ENCODE data around the gene ABHD2. TPM values are rescaled to one million over a fixed set of nuclear protein-coding genes. Genes with fewer than 3 reads are reported as not detected.
A peak's percentile ranks its signal among the peaks of the same experiment; 100 is the strongest.
"Not testable (repeated sequence)": the region's sequence is repeated elsewhere in the genome, so short reads cannot be mapped to it uniquely, and the experiment has no call there.

ABHD2 gene
- total RNA-seq, 1 donor from 2014 or later: 27.8 TPM

GRCh38 chr15:89227425-89227824, 139.2 kb downstream of the ABHD2 start:
- DNase-seq: no peak

- no peak for DNase-seq
These were observed 142.0 kb downstream of the ABHD2 start for GRCh38 chr15:89230277-89230676.

GRCh38 chr15:89231832-89232231, 143.6 kb downstream of the ABHD2 start:
- DNase-seq: no peak

GRCh38 chr15:89239883-89240810, 151.9 kb downstream of the ABHD2 start:
- DNase-seq: not testable (repeated sequence)

GRCh38 chr15:89243046-89243690, 154.9 kb downstream of the ABHD2 start:
- peak; percentile 67 for DNase-seq

GRCh38 chr15:89243691-89244573, 155.7 kb downstream of the ABHD2 start, which contains the start of gene FANCI:
TSS of gene FANCI (plus strand) at chr15:89243979. CDS start at chr15:89247648, 3,669 bp downstream.
- DNase-seq: peak; percentile 91

- no peak for DNase-seq
These were observed 156.3 kb downstream of the ABHD2 start for GRCh38 chr15:89244574-89244903.

GRCh38 chr15:89247446-89247845, 159.2 kb downstream of the ABHD2 start:
- DNase-seq: no peak

- DNase-seq: no peak
These were observed 160.3 kb downstream of the ABHD2 start for GRCh38 chr15:89248584-89248983.

- DNase-seq: not testable (repeated sequence)
These were observed 161.9 kb downstream of the ABHD2 start for GRCh38 chr15:89250142-89250541.

Small RNA genes within 50 kb of the gene (small RNA-seq; reads per million reads assigned to genes)
- not detected for gene RNU7-195P (ENCODE audit: low replicate concordance)

Other genes with a start within 250 kb of the ABHD2 start
- gene HAPLN3, start 192.9 kb upstream of the ABHD2 start, total RNA-seq: 4.4 TPM
- 51.5 TPM for gene MFGE8, start 175.1 kb upstream of the ABHD2 start, total RNA-seq
- gene RLBP1, start 133.1 kb downstream of the ABHD2 start, total RNA-seq: not detected
- 29.5 TPM for gene FANCI, start 155.5 kb downstream of the ABHD2 start, total RNA-seq
- 37.9 TPM for gene POLG, start 246.4 kb downstream of the ABHD2 start, total RNA-seq

All from skin of body (tissue), 3 donors.